ENCODE data around the gene FSD2.

The FSD2 gene

GRCh38 chr15:82850731-82851130 is 44.9 kb upstream of the FSD2 start:
- ChIA-PET CTCF (interaction anchor here (0.9 to 3.4 kb wide), 7 partner anchors 13 to 160 kb away, joined by 3 to 28 read pairs (median 6); partner anchors contain the start of gene C15orf40), POLR2A (no interaction called here)
- no peak overlapping the region for H3K4me3 ChIP-seq (ENCODE audit: low read depth, low read length)
- TF ChIP-seq CTCF (IDR thresholded peaks at IDR 0.05; ENCODE audit: insufficient read depth, low read length, missing control alignments): no peak
- no peak for DNase-seq (ENCODE audit: low read depth, low spot score)

GRCh38 chr15:82849556-82850512 is 44.0 kb upstream of the FSD2 start:
- no peak overlapping the region for H3K4me3 ChIP-seq (ENCODE audit: low read depth, low read length)
- DNase-seq (ENCODE audit: low read depth, low spot score): no peak
- POLR2A ChIA-PET: no interaction called here
- CTCF ChIA-PET: interaction anchor here (0.6 to 3.4 kb wide), 14 partner anchors 9 to 161 kb away, joined by 3 to 28 read pairs (median 4); partner anchors contain the start of gene C15orf40
- peak; percentile 54 for TF ChIP-seq CTCF (IDR thresholded peaks at IDR 0.05; ENCODE audit: insufficient read depth, low read length, missing control alignments)

GRCh38 chr15:82848241-82848993 is 42.5 kb upstream of the FSD2 start:
- TF ChIP-seq CTCF (IDR thresholded peaks at IDR 0.05; ENCODE audit: insufficient read depth, low read length, missing control alignments): no peak
- CTCF ChIA-PET: interaction anchor here (0.7 to 1.7 kb wide), 6 partner anchors 10 to 153 kb away, joined by 3 to 11 read pairs (median 4); no protein-coding TSS in a partner anchor

GRCh38 chr15:82847703-82848102 is 41.8 kb upstream of the FSD2 start:
- CTCF ChIA-PET: interaction anchor here (1.7 kb wide), 1 partner anchor 152 kb away, joined by 11 read pairs; no protein-coding TSS in a partner anchor
- DNase-seq (ENCODE audit: low read depth, low spot score): no peak
- H3K4me3 ChIP-seq (ENCODE audit: low read depth, low read length): no peak overlapping the region
- no peak for TF ChIP-seq CTCF (IDR thresholded peaks at IDR 0.05; ENCODE audit: insufficient read depth, low read length, missing control alignments)
- POLR2A ChIA-PET: no interaction called here

More at GRCh38 chr15:82848241-82848993, 42.5 kb upstream of the FSD2 start:
- no peak for DNase-seq (ENCODE audit: low read depth, low spot score)
- no peak overlapping the region for H3K4me3 ChIP-seq (ENCODE audit: low read depth, low read length)
- POLR2A ChIA-PET: no interaction called here

- CTCF ChIA-PET: no interaction called here
- DNase-seq (ENCODE audit: low read depth, low spot score): no peak
- H3K4me3 ChIP-seq (ENCODE audit: low read depth, low read length): no peak overlapping the region
- TF ChIP-seq CTCF (IDR thresholded peaks at IDR 0.05; ENCODE audit: insufficient read depth, low read length, missing control alignments): no peak
- POLR2A ChIA-PET: no interaction called here
These were observed 40.8 kb upstream of the FSD2 start for GRCh38 chr15:82846621-82847020.

- no peak for TF ChIP-seq CTCF (IDR thresholded peaks at IDR 0.05; ENCODE audit: insufficient read depth, low read length, missing control alignments)
- H3K4me3 ChIP-seq (ENCODE audit: low read depth, low read length): no peak overlapping the region
- ChIA-PET POLR2A (no interaction called here), CTCF (no interaction called here)
- DNase-seq (ENCODE audit: low read depth, low spot score): no peak
These were observed 39.8 kb upstream of the FSD2 start for GRCh38 chr15:82845686-82846085.

Data from AG04449 (cell line).